HG02852 (cell line): ENCODE measurements around the gene SMARCA2.

Experiments
- ATAC-seq: cut with Tn5 transposase; IDR thresholded peaks from one replicate; pipeline ENCODE4 v1.9.1; 2021; ENCODE audit warnings: mild to moderate bottlenecking, moderate library complexity; ENCODE audit not compliant: unreplicated experiment

Gene SMARCA2

GRCh38 chr9:2014696-2015580 is at the start of gene SMARCA2:
TSS of gene SMARCA2 (plus strand) at chr9:2015347. CDS start at chr9:2029023, 13,676 bp downstream.
- peak; percentile 68 for ATAC-seq

- no peak for ATAC-seq
Measured at GRCh38 chr9:1966725-1967366, 48.3 kb upstream of the SMARCA2 start.

GRCh38 chr9:1969160-1969559 is 46.0 kb upstream of the SMARCA2 start:
- ATAC-seq: no peak

- no peak for ATAC-seq
Measured at GRCh38 chr9:1969898-1970297, 45.2 kb upstream of the SMARCA2 start.

- no peak for ATAC-seq
Measured at GRCh38 chr9:1972672-1973071, 42.5 kb upstream of the SMARCA2 start.

GRCh38 chr9:1977026-1977425 is 38.1 kb upstream of the SMARCA2 start:
- no peak for ATAC-seq

GRCh38 chr9:1978941-1979340 is 36.2 kb upstream of the SMARCA2 start:
- no peak for ATAC-seq

GRCh38 chr9:1979741-1980367 is 35.3 kb upstream of the SMARCA2 start:
- no peak for ATAC-seq

- ATAC-seq: no peak
Measured at GRCh38 chr9:1980387-1980786, 34.8 kb upstream of the SMARCA2 start.

GRCh38 chr9:1982074-1982473 is 33.1 kb upstream of the SMARCA2 start:
- no peak for ATAC-seq

GRCh38 chr9:1986341-1986740 is 28.8 kb upstream of the SMARCA2 start:
- ATAC-seq: no peak

GRCh38 chr9:1989500-1989899 is 25.6 kb upstream of the SMARCA2 start:
- ATAC-seq: no peak

GRCh38 chr9:1994180-1994579 is 21.0 kb upstream of the SMARCA2 start:
- no peak for ATAC-seq

- ATAC-seq: no peak
Measured at GRCh38 chr9:1995084-1995483, 20.1 kb upstream of the SMARCA2 start.

GRCh38 chr9:1996156-1996555 is 19.0 kb upstream of the SMARCA2 start:
- no peak for ATAC-seq

- ATAC-seq: no peak
Measured at GRCh38 chr9:1997646-1998045, 17.5 kb upstream of the SMARCA2 start.

GRCh38 chr9:1998111-1998510 is 17.0 kb upstream of the SMARCA2 start:
- ATAC-seq: no peak

- no peak for ATAC-seq
Measured at GRCh38 chr9:2000314-2000713, 14.8 kb upstream of the SMARCA2 start.

- no peak for ATAC-seq
Measured at GRCh38 chr9:2008372-2008771, 6.8 kb upstream of the SMARCA2 start.

- peak; percentile 30 for ATAC-seq
Measured at GRCh38 chr9:2012347-2012746, 2.8 kb upstream of the SMARCA2 start.

- ATAC-seq: no peak
Measured at GRCh38 chr9:2013743-2014475, 1.2 kb upstream of the SMARCA2 start.
